GM04504 (cell line): ENCODE measurements around the gene VCL.
"Not testable (repeated sequence)": the region's sequence is repeated elsewhere in the genome, so short reads cannot be mapped to it uniquely, and the experiment has no call there.

ENCODE experiments used
- DNase-seq: peaks from one replicate; pipeline ENCODE4 v3.0.0-alpha.2; 2012; ENCODE audit warnings: low read depth

VCL gene

GRCh38 chr10:74039561-74040145, 41.7 kb downstream of the VCL start:
- peak; percentile 44 for DNase-seq

- DNase-seq, result no peak
Observed at GRCh38 chr10:74040200-74041126, 42.5 kb downstream of the VCL start.

DNA sequence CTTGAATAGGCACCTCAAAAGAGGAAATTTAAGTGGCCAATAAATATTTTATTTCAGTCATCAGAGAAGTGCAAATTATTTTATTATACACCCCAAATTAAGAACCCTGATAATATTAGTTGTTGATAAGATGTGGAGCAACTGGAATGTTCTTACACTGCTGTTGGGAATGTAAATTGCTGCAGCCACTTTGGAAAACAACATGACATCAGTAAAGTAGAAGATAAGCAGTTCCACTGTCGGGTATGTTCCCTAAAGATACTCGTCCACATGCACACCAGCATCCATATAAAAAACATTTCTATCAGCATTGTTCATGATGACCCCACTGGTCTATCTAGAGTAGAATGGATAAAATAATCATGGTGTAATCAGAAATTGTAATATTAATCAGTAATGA, 46.5 kb downstream of the VCL start:
- DNase-seq, result no peak

- DNase-seq, result peak; percentile 85
Observed at GRCh38 chr10:74047304-74047703, 49.4 kb downstream of the VCL start.

DNA sequence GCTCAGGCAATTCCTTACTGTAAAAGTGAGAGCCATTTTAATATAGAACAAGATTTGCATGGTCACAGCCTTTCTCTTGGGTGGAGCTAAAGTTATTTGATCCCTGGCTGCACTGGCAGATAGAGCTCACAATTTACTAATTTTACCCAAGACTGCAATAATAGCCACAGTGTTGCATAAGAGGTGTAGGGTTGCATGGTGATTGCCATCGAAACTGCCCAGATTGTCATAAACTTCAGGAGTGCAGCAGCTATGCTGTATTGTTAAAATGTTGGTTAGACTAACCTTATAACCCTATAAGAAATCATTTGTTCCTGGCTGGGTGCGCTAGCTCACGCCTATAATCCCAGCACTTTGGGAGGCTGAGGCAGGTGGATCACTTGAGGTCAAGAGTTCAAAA, 50.0 kb downstream of the VCL start:
- peak; percentile 58 for DNase-seq

GRCh38 chr10:74048433-74048832, 50.5 kb downstream of the VCL start:
- DNase-seq, result no peak

DNA sequence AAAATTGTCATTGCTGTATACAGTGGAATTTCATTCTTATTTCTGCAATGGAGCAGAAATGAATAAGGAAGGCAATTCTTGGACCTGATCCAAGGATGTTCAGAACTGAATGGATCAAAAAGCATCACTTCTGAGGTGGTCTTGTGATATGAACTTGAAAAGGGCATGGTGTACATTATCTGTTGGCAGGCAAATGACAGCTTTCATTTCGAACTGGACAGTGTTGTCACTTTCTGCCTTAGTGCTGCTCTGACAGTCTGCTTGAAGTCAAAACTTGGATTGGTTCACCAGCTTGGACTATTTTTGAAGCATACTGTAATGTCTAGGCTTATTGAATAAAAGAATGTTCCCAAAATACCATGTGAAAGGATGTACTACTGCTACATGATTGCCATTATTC, 52.0 kb downstream of the VCL start:
- DNase-seq, result no peak

- no peak for DNase-seq
Observed at GRCh38 chr10:74050653-74051052, 52.7 kb downstream of the VCL start.

DNA sequence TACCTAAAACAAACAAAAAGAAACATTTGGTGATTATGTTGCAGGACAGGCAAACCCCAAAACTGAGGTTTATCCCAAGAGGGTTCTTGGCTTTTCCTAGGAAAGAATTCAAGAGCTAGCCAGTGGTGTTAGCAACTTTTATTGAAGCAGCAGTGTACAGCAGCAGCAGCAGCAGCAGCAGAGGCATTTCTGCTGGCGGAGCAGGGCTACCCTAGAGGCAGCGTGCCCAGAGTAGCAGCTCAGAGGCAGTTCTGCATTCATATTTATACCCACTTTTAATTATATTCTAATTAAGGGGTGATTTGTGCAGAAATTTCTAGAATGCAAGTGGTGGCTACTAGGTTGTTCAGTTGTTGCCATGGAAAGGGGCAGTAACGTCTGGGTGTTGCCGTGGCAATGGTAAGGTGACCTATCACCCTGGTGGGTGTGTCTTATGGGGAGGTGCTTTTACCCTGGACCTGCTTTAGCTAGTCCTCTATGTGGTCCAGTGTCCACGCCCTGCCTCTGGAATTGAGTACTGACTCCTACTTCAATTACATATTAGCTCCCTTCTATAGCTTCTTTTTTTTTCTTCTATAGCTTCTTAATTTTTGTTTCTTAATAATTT, 53.9 kb downstream of the VCL start:
- no peak for DNase-seq

GRCh38 chr10:74052994-74053393, 55.1 kb downstream of the VCL start:
- DNase-seq, result no peak

- DNase-seq, result no peak
Observed at GRCh38 chr10:74055383-74056049, 57.6 kb downstream of the VCL start.

DNA sequence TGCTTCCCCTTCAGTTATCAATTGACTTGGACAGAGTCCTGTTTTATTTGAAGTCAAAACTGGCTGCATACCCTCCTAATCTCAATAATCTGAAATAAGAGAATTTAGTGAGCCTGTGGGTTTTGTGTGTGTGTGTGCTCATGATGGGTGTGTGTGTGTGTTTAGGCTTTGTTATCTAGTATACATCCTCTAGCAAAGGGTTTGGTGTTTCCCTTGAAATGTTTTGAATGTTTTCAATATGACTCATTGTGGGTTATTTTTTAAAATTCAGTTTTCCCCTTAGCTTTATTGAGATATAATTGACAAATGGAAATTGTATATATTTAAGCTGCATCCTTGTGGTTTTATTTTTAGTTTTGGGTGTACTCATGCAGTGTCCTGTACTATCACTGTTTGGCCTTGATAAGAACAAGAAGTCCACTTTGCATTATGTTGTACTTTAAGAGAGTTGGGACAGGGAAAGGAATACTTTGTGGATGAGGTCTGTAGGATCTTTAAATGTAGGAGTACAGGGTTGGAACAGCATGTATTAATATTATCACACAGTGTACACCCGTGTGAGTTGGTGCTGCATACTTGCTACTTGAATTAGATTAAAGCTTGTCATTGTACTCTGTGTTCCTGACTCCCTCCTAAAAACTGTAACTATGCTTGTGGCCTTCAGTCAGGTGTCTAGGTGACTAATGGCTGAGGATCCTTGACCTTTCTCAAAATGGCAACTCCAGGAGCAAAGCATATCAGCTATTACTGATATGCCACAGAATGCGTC, 58.3 kb downstream of the VCL start:
- no peak for DNase-seq

- no peak for DNase-seq
Observed at GRCh38 chr10:74058071-74058470, 60.2 kb downstream of the VCL start.

DNA sequence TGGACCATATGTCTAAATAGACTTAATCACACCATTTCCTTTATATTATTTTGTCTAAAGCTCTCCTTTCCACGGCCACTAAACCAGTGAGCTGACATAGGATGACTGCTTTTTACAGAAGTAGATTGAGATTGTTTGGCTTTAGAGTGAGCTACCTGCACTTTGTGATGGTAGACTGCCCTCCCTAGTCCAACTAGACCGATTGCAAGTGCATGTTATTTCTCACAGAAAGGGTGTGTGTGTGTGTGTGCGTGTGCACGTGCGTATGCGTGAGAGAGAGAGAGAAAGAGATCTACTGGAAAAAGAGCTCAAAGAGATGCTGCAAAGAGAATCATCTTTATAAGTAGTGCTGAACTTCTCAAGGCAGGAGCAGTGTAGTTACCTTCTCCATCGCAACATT, 60.7 kb downstream of the VCL start:
- DNase-seq, result no peak

DNA sequence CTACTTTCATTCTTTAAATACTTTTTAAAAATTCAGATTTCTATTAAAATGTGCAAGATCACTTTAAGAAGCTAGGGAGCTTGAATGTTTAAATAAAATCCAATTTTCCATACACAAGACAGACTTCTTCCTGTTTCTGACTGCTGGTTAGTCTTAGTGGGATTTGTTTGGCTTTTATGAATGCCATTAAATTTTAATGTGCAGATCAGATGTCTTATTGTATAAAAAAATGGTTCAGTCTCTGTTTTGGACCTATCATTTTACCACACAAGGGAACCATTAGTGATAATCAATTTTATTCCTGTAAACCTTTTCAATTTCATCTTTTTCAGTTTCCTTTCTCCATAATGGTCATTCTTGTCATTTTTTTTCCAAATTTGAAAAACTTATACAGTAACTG, 63.2 kb downstream of the VCL start:
- DNase-seq, result no peak

DNA sequence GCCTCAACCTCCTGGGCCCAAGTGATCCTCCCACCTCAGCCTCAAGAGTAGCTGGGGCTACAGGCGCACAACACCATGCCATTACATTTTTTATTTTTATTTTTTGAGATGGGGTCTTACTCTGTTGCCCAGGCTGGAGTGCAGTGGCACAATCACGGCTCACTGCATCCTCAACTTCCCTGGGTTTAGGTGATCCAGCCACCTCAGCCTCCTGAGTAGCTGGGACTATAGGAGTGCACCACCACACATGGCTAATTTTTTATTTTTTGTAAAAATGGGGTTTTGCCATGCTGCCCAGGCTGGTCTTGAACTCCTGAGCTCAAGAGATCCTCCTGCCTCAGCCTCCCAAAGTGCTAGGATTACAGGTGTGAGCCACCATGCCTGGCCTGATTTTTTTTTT, 64.1 kb downstream of the VCL start:
- not testable (repeated sequence) for DNase-seq

- no peak for DNase-seq
Observed at GRCh38 chr10:74063256-74063655, 65.3 kb downstream of the VCL start.

DNA sequence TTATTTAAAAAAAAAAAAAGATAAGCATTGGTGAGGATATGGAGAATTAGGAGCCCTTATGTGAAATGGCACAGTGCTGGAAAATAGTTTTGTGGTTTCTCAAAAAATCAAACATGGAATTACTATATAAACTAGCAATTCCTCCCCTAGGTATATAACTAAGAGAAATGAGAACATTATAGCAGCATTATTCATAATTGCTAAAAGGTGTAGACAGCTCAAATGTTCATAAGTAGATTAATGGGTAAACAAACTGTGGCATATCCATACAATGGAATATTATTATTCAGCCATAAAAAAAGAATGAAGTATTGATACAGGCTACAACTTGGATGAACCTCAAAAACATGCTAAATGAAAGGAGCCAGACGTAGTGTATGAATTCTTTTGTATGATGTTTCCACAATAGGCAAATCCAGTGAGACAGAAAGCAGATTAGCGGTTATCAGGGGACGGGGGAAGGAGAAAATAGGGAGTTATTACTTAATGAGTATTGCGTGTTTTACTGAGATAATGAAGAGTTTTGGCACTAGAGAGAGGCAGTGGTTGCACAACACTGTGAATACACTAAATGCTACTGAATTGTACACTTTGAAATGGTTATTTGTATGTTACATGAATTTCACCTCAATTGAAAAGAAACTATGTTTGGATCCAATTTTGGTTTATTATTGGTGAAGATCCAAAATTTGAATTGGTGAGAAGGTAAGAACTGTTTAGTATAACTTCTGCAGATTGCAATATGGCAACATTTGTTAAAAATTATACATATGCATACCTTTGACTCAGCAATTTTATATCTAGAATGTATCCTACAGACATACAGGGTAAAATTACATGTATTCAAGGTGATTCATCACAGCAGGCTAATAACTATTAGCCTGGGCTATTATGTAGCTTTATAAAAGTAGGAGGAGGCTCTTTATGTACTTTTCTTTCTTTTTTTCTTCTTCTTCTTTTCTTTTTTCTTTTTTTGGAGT, 69.7 kb downstream of the VCL start:
- no peak for DNase-seq

- peak; percentile 70 for DNase-seq
Observed at GRCh38 chr10:74071157-74071556, 73.2 kb downstream of the VCL start.

GRCh38 chr10:74072503-74072902, 74.6 kb downstream of the VCL start:
- DNase-seq, result no peak

DNA sequence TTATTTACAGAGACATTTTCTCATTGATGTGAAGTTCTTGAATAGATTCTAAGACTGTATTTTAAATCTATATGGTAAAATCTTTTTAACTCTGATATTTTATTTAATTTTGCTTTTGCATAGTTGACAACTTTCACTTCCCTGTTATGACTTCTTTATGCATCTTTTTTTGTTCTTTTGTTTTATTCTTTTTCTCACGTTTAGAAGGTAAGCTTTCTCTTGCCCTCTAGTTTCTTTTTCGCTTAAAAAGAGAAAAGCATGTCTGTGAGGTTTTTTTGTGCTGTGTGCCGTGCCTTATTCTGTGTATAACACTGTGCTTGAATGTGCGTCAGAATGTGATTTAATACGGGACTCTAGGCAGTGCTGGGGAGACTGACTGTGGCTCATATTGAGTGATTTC, 78.0 kb downstream of the VCL start:
- DNase-seq, result no peak
